HepG2 (cell line): ENCODE data around the gene OAS1. TPM values are rescaled to one million over a fixed set of nuclear protein-coding genes. Genes with fewer than 3 reads are reported as not detected.

Source experiments
- ATAC-seq: fragments of 200-7000 bp; cut with Tn5 transposase; 3 replicates; pipeline ENCODE4 v1.9.1; 2020; ENCODE audit warnings: mild to moderate bottlenecking, moderate library complexity
- BruUV-seq: library from RNA; stranded (reverse); fragments of 400-500 nt; replicated peaks from 2 replicates; lab custom pipeline; 2021; lab: Mats Ljungman, UMichigan
- CTCF ChIA-PET: fragments of 300-600 bp; formaldehyde crosslinking; extraction: SDS; loops from one replicate; lab custom pipeline; 2021; ENCODE audit warnings: low total read pairs, inconsistent platforms, low intra/inter-chr PET ratio; lab: Yijun Ruan, JAX
- POLR2A ChIA-PET: fragments of 350-600 bp; sonication (Branson Sonifier 250); formaldehyde crosslinking; loops from one replicate; lab custom pipeline; 2020; ENCODE audit warnings: antibody characterized with exemption, inconsistent platforms; lab: Yijun Ruan, JAX
- DNase-seq: peaks from one replicate; pipeline ENCODE4 v3.0.0-alpha.2; 2015; ENCODE audit warnings: low spot score
- FAIRE-seq: peaks from 3 replicates; lab custom pipeline; 2011; peaks lifted over from hg19 to GRCh38; lab: Jason Lieb, UNC
- H2AFZ ChIP-seq: one replicate; pipeline ENCODE4 v1.6.1; 2011; ENCODE audit warnings: low read length, inconsistent platforms
- H3K27ac ChIP-seq: fragments of 300-600 bp; 3 replicates; pipeline ENCODE4 v1.8.0; 2011; ENCODE audit warnings: mixed run types, mild to moderate bottlenecking, mixed read lengths, low read length, inconsistent platforms; ENCODE audit not compliant: insufficient read depth; ENCODE audit errors: extremely low read length
- H3K27me3 ChIP-seq, 2 experiments: fragments of 200-600 bp in 1 of 2; 2 replicates in 1 of 2; 3 replicates in 1 of 2; pipeline versions ENCODE4 v1.6.0 to v1.8.0; 2011; ENCODE audit warnings: low read length in 2 of 2, mild to moderate bottlenecking in 2 of 2, moderate library complexity in 2 of 2, inconsistent platforms in 1 of 2; ENCODE audit not compliant: insufficient read depth in 2 of 2, control insufficient read depth in 1 of 2
- H3K36me3 ChIP-seq, 2 experiments: fragments of 200-600 bp in 1 of 2; replicated peaks in 1 of 2; 2 replicates in 1 of 2; 3 replicates in 1 of 2; pipeline versions ENCODE4 v1.5.1 to v1.8.0; 2011; ENCODE audit warnings: low read length in 2 of 2, inconsistent platforms in 1 of 2; ENCODE audit not compliant: insufficient read depth in 2 of 2, control insufficient read depth in 1 of 2
- H3K4me1 ChIP-seq: 2 replicates; pipeline ENCODE4 v1.5.1; 2012; ENCODE audit warnings: low read length, inconsistent platforms; ENCODE audit not compliant: insufficient read depth
- H3K4me2 ChIP-seq: 2 replicates; pipeline ENCODE4 v1.6.0; 2011; ENCODE audit warnings: low read depth, low read length, inconsistent platforms
- H3K4me3 ChIP-seq, 3 experiments: fragments of 200-600 bp in 1 of 3; sonication (generic), shearing (Covaris generic) in 1 of 3; replicated peaks in 1 of 3; 2 replicates each; pipeline ENCODE4 v1.5.1; 2011 to 2016; ENCODE audit warnings: low read length in 3 of 3, inconsistent platforms in 2 of 3, low read depth in 2 of 3, mild to moderate bottlenecking in 2 of 3, control low read depth in 1 of 3, mixed read lengths in 1 of 3; ENCODE audit not compliant: insufficient read depth in 1 of 3
- H3K79me2 ChIP-seq: one replicate; pipeline ENCODE4 v1.6.1; 2011; ENCODE audit warnings: low read length, inconsistent platforms; ENCODE audit not compliant: insufficient read depth
- H3K9ac ChIP-seq: 2 replicates; pipeline ENCODE4 v1.6.0; 2011; ENCODE audit warnings: mild to moderate bottlenecking, low read depth, low read length, inconsistent platforms; ENCODE audit not compliant: insufficient read depth
- H3K9me3 ChIP-seq: 2 replicates; pipeline ENCODE4 v1.5.1; 2012; ENCODE audit warnings: mild to moderate bottlenecking, low read length
- H4K20me1 ChIP-seq: 2 replicates; pipeline ENCODE4 v1.6.0; 2011; ENCODE audit warnings: inconsistent platforms, mild to moderate bottlenecking, low read length, moderate library complexity; ENCODE audit not compliant: insufficient read depth
- CSRNP1 ChIP-seq: sonication (generic); formaldehyde crosslinking; IDR thresholded peaks from 2 replicates; pipeline ENCODE4 v1.8.1; 2023; ENCODE audit warnings: mild to moderate bottlenecking, missing genetic modification reagents
- DZIP1 ChIP-seq: sonication (generic); formaldehyde crosslinking; IDR thresholded peaks from 2 replicates; pipeline ENCODE4 v1.5.0; 2020; ENCODE audit warnings: mild to moderate bottlenecking, missing genetic modification reagents
- HNRNPUL1 ChIP-seq: fragments of 200-400 bp; formaldehyde crosslinking; IDR thresholded peaks from 2 replicates; pipeline ENCODE4 v1.6.1; 2017; ENCODE audit warnings: low read depth, mild to moderate bottlenecking, low read length, moderate library complexity
- HOXA3 ChIP-seq: sonication (generic); formaldehyde crosslinking; IDR thresholded peaks from 2 replicates; pipeline ENCODE4 v1.5.0; 2020; ENCODE audit warnings: missing genetic modification reagents
- LRRFIP1 ChIP-seq: sonication (generic); formaldehyde crosslinking; conservative IDR thresholded peaks from 2 replicates; pipeline ENCODE4 v1.4.0; 2020; ENCODE audit warnings: missing genetic modification reagents
- MAF1 ChIP-seq: sonication (generic); formaldehyde crosslinking; IDR thresholded peaks from 2 replicates; pipeline ENCODE4 v1.5.0; 2020; ENCODE audit warnings: missing genetic modification reagents, borderline replicate concordance
- MAFF ChIP-seq: IDR thresholded peaks from 2 replicates; pipeline ENCODE4 v1.6.1; 2011; ENCODE audit warnings: low read depth, low read length, improper control_type of control experiment
- MAFK ChIP-seq, 2 experiments: IDR thresholded peaks in 1 of 2; conservative IDR thresholded peaks in 1 of 2; 2 replicates each; pipeline ENCODE4 v1.6.1; 2011; ENCODE audit warnings: improper control_type of control experiment in 2 of 2, low read length in 2 of 2
- PHF21A ChIP-seq: sonication (generic); formaldehyde crosslinking; IDR thresholded peaks from 2 replicates; pipeline ENCODE4 v1.5.0; 2020; ENCODE audit warnings: mild to moderate bottlenecking, missing genetic modification reagents
- ZNF574 ChIP-seq: sonication (generic); formaldehyde crosslinking; IDR thresholded peaks from 2 replicates; pipeline ENCODE4 v1.4.0; 2020; ENCODE audit warnings: missing genetic modification reagents
- ZNF605 ChIP-seq: sonication (generic); formaldehyde crosslinking; IDR thresholded peaks from 2 replicates; pipeline ENCODE4 v1.8.0; 2022; ENCODE audit warnings: mild to moderate bottlenecking, missing genetic modification reagents
- ZUFSP ChIP-seq: sonication (generic); formaldehyde crosslinking; IDR thresholded peaks from 2 replicates; pipeline ENCODE4 v1.9.0; 2021; ENCODE audit warnings: missing genetic modification reagents, mild to moderate bottlenecking, borderline replicate concordance
- WGBS: methylation state at CpG from one replicate; pipeline ENCODE4 v1.1.6; 2017; ENCODE audit warnings: low lambda C conversion rate; 5-methylcytosine and 5-hydroxymethylcytosine counted together
- in situ Hi-C: cut with HindIII; loops from 2 replicates; pipeline ENCODE4 v1.10.0; 2017; ENCODE audit warnings: low pct_unique_long_range_greater_than_20kb; ENCODE audit not compliant: extremely low pct_ligation_motif_present
- intact Hi-C: fragments of 100-400 bp; cut with micrococcal nuclease; formaldehyde crosslinking; loops from one replicate; pipeline ENCODE4 v1.10.0; 2022; ENCODE audit not compliant: unreplicated experiment
- polyA plus RNA-seq, 8 experiments: library from polyadenylated mRNA; depleted of rRNA in 3 of 8; stranded (reverse) in 7 of 8; unstranded in 1 of 8; fragments of >200 nt; fragmentation: Illumina TruSeq in 4 of 8; extraction: Trizol in 4 of 8; gene quantifications; 2 replicates each; pipeline versions ENCODE4 v1.2.1 to v1.2.3, GENCODE V29; 2011 to 2016; ENCODE audit warnings: low read depth in 4 of 8, missing spikeins in 1 of 8, mixed read lengths in 1 of 8; ENCODE audit not compliant: insufficient read depth in 1 of 8
- total RNA-seq, 5 experiments: library from RNA; depleted of rRNA; stranded (reverse); fragments of >200 nt; fragmentation: Illumina TruSeq; extraction: Trizol; gene quantifications; 2 replicates each; pipeline ENCODE4 v1.2.3, GENCODE V29; 2016; ENCODE audit warnings: low read depth in 1 of 5

The OAS1 gene
- total and polyA plus RNA-seq, 2 of the 13 experiments (the other 11 are each of a cell fraction or from before 2014, with no cell fraction given) = 6.5 to 10.6 TPM

- Histone ChIP-seq H3K4me1 (peaks cover 12% of the 10 kb centered on the region), H2AFZ (no peak overlapping the region), H3K36me3 (peaks cover 2 to 16% of the 10 kb centered on the region in 2 experiments; a peak in 4 of 5 replicates), H4K20me1 (no peaks in the 10 kb centered on the region), H3K27ac (no peak overlapping the region), H3K79me2 (no peaks in the 10 kb centered on the region), H3K9ac (no peak overlapping the region), H3K4me3 (no peak overlapping the region), H3K9me3 (no peaks in the 10 kb centered on the region), H3K4me2 (no peak overlapping the region), H3K27me3 (no peaks in the 10 kb centered on the region)
- DNase-seq (no peak), FAIRE-seq (no peak), ATAC-seq (no peak)
- CTCF ChIA-PET = no interaction called here
- in situ Hi-C loops (no loop called here), intact Hi-C loops (no loop called here)
- BruUV-seq = no TSS peak
- no peak for TF ChIP-seq HOXA3
- TF ChIP-seq LRRFIP1 (CRISPR knock-in tag) = no peak
- no peak for TF ChIP-seq CSRNP1 (CRISPR knock-in tag)
- no peak for TF ChIP-seq DZIP1
- TF ChIP-seq MAFF = peak; percentile 92
- no peak for TF ChIP-seq ZNF574
- no peak for TF ChIP-seq HNRNPUL1
- TF ChIP-seq ZUFSP (CRISPR knock-in tag) = no peak
- no peak for TF ChIP-seq ZNF605 (CRISPR knock-in tag)
- TF ChIP-seq MAFK (conservative IDR thresholded peaks at IDR 0.05 in 1 of 2, IDR thresholded peaks at IDR 0.05 in 1 of 2; ENCODE audit: low read length in 2 of 2) = peak; percentile 87 to 95
- no peak for TF ChIP-seq PHF21A (CRISPR knock-in tag)
- no peak for TF ChIP-seq MAF1
- 95% methylated on average over 15 of the region's 15 CpGs for WGBS
- POLR2A ChIA-PET = no interaction called here
Measured at GRCh38 chr12:112944024-112944690, 37.4 kb downstream of the OAS1 start.
